AG10803 (cell line): ENCODE data around the gene SDHAF2.

Source experiments
- DNase-seq: peaks from one replicate; pipeline ENCODE4 v3.0.0; 2010; ENCODE audit warnings: low read depth
- H3K4me3 ChIP-seq: 2 replicates; pipeline ENCODE4 v1.5.1; 2011; ENCODE audit warnings: mild to moderate bottlenecking, low read length, control low read depth
- TF ChIP-seq, protein P1 (sequence below): conservative IDR thresholded peaks from 2 replicates; pipeline ENCODE4 v1.5.1; 2011; ENCODE audit warnings: mild to moderate bottlenecking, low read length, control low read depth, inconsistent platforms

Gene SDHAF2

DNA sequence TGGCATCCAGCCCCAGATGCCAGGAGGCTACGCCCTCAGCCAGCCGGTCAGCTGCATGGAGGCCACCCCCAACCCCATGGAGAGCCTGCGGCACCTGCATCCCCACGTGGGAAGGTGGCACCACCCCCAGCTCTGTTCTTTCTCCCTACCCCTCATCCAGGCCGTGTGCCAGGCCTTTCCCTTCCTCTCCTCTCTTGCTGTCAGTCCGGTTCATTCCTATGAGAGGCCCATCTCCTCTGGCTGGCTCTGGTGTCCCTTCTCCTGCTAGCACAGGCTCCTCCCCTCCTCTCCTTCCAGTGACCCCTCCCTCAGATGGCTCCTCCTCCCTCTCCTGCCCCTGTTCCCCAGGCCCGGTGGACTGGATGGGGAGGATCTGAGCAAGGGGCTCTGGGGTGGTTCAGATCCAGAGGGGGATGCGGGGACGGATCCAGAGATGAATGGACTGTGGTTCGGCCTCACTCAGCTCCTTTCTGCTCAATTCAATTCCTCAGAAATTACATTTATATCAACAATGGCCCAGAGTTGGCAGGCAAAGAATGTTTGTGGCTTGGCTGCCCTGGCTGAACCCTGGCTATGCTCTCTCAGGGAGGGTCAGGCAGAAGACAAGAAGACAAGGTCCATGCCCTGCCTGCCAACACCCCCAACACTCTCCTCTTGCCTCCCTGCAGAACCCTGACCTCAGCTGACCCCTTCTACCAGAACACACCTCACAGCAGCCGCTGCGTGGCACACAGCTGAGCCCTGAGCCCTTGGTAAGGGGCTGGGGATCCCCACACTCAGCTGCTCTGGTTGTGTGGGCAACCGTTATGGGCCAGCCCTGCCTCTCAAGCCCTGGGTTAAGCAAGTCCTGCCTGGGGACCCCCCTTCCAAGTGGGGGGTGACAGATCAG, 60.2 kb downstream of the SDHAF2 start:
- no peak overlapping the region for H3K4me3 ChIP-seq
- DNase-seq: peak; percentile 42
- TF ChIP-seq, protein P1, sequence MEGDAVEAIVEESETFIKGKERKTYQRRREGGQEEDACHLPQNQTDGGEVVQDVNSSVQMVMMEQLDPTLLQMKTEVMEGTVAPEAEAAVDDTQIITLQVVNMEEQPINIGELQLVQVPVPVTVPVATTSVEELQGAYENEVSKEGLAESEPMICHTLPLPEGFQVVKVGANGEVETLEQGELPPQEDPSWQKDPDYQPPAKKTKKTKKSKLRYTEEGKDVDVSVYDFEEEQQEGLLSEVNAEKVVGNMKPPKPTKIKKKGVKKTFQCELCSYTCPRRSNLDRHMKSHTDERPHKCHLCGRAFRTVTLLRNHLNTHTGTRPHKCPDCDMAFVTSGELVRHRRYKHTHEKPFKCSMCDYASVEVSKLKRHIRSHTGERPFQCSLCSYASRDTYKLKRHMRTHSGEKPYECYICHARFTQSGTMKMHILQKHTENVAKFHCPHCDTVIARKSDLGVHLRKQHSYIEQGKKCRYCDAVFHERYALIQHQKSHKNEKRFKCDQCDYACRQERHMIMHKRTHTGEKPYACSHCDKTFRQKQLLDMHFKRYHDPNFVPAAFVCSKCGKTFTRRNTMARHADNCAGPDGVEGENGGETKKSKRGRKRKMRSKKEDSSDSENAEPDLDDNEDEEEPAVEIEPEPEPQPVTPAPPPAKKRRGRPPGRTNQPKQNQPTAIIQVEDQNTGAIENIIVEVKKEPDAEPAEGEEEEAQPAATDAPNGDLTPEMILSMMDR: no peak

- TF ChIP-seq, protein P1: no peak
- H3K4me3 ChIP-seq: no peak overlapping the region
- no peak for DNase-seq
These were observed 61.9 kb downstream of the SDHAF2 start for GRCh38 chr11:61491736-61492395.

- TF ChIP-seq, protein P1: no peak
- no peak overlapping the region for H3K4me3 ChIP-seq
- no peak for DNase-seq
These were observed 64.5 kb downstream of the SDHAF2 start for GRCh38 chr11:61494381-61494961.

DNA sequence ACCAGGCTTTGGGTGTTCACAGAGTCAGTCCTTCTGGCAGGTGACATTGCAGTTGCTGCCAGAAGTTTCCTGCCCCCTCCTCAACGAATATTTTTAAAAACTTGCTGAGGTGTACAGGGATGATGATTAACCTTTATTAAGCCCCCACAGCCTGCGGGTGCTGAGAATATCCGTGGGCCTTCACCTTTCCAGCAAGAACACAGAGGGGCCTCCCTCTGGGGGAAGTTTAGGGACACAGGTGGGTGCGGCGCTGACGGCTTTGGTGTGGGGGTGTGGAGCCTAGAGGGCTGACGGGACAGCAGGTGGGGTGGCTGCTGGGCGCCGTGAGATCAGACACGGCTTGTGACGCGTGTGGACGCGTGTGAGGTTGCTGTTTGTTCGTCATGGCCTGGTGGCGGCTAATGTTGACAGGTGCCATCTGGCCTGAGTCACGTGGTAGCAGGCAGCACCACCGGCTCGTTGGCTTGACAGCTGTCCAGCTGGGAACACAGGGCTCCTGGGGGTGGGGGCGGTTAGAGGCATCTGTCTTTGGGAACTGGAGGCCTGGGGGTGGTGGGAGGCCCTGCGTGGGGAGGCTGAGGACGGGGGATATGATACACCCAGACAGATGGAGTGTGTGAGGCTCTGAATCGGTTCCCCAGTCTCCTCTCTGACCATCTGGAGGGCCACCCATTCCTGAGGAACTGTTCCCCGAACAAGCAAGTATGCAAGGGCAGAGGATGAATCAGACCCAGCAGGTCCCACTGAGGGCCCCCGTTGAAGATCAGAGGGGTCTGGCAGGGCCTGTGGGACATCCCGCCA, 66.1 kb downstream of the SDHAF2 start:
- H3K4me3 ChIP-seq: no peak overlapping the region
- TF ChIP-seq, protein P1: no peak
- DNase-seq: no peak
